Skeletal muscle satellite cell (primary cell): ENCODE data around the gene ZNF791.
A peak's percentile ranks its signal among the peaks of the same experiment; 100 is the strongest.
"Not testable (repeated sequence)": the region's sequence is repeated elsewhere in the genome, so short reads cannot be mapped to it uniquely, and the experiment has no call there.

Experiments
- H3K27me3 ChIP-seq: 2 replicates; pipeline ENCODE4 v1.7.0; 2013; ENCODE audit warnings: low read length; ENCODE audit not compliant: control insufficient read depth, insufficient read depth
- H3K36me3 ChIP-seq: 2 replicates; pipeline ENCODE4 v1.7.0; 2013; ENCODE audit warnings: mild to moderate bottlenecking, control low read depth, low read length; ENCODE audit not compliant: insufficient read depth
- H3K4me1 ChIP-seq: 2 replicates; pipeline ENCODE4 v1.7.0; 2013; ENCODE audit warnings: low read length; ENCODE audit not compliant: control insufficient read depth, insufficient read depth
- H3K4me2 ChIP-seq: 2 replicates; pipeline ENCODE4 v1.7.0; 2013; ENCODE audit warnings: mild to moderate bottlenecking, low read length
- H3K4me3 ChIP-seq: 2 replicates; pipeline ENCODE4 v1.7.0; 2013; ENCODE audit warnings: low read length
- H3K9ac ChIP-seq: 2 replicates; pipeline ENCODE4 v1.7.0; 2013; ENCODE audit warnings: mild to moderate bottlenecking, low read depth, low read length, moderate library complexity
- H3K9me3 ChIP-seq: replicated peaks from 2 replicates; pipeline ENCODE4 v1.7.0; 2013; ENCODE audit warnings: mild to moderate bottlenecking, control low read depth, low read length

The ZNF791 gene

GRCh38 chr19:12638611-12639182, 28.0 kb downstream of the ZNF791 start:
- no peak overlapping the region for H3K9ac ChIP-seq
- no peak overlapping the region for H3K4me2 ChIP-seq
- no peaks in the 10 kb centered on the region for H3K27me3 ChIP-seq
- no peaks in the 10 kb centered on the region for H3K36me3 ChIP-seq
- H3K4me1 ChIP-seq, result peaks cover 6% of the 10 kb centered on the region
- no peaks in the 10 kb centered on the region for H3K9me3 ChIP-seq
- no peak overlapping the region for H3K4me3 ChIP-seq

GRCh38 chr19:12639901-12640613, 29.3 kb downstream of the ZNF791 start:
- no peaks in the 10 kb centered on the region for H3K36me3 ChIP-seq
- H3K4me1 ChIP-seq, result peaks cover 6% of the 10 kb centered on the region
- H3K4me3 ChIP-seq, result peak overlapping the region; percentile 60
- H3K4me2 ChIP-seq, result peak overlapping the region; percentile 83
- no peaks in the 10 kb centered on the region for H3K9me3 ChIP-seq
- no peaks in the 10 kb centered on the region for H3K27me3 ChIP-seq
- peak overlapping the region; percentile 34 for H3K9ac ChIP-seq

- H3K4me3 ChIP-seq, result no peak overlapping the region
- no peaks in the 10 kb centered on the region for H3K36me3 ChIP-seq
These were observed 30.7 kb downstream of the ZNF791 start for GRCh38 chr19:12641456-12641855.

GRCh38 chr19:12642506-12642905, 31.8 kb downstream of the ZNF791 start:
- Histone ChIP-seq H3K27me3 (no peaks in the 10 kb centered on the region), H3K9me3 (no peaks in the 10 kb centered on the region), H3K4me3 (no peak overlapping the region), H3K4me2 (no peak overlapping the region), H3K4me1 (peaks cover 6% of the 10 kb centered on the region), H3K9ac (no peak overlapping the region), H3K36me3 (no peaks in the 10 kb centered on the region)

More at GRCh38 chr19:12641456-12641855, 30.7 kb downstream of the ZNF791 start:
- no peaks in the 10 kb centered on the region for H3K9me3 ChIP-seq
- H3K27me3 ChIP-seq, result no peaks in the 10 kb centered on the region
- H3K9ac ChIP-seq, result no peak overlapping the region
- no peak overlapping the region for H3K4me2 ChIP-seq
- peaks cover 6% of the 10 kb centered on the region for H3K4me1 ChIP-seq

- not testable (repeated sequence) for H3K27me3 ChIP-seq, H3K4me3 ChIP-seq, H3K9me3 ChIP-seq, H3K36me3 ChIP-seq, H3K4me2 ChIP-seq, H3K9ac ChIP-seq
- H3K4me1 ChIP-seq, result peaks cover 13% of the 10 kb centered on the region
These were observed 33.0 kb downstream of the ZNF791 start for GRCh38 chr19:12643716-12644115.

- Histone ChIP-seq H3K9me3 (no peaks in the 10 kb centered on the region), H3K27me3 (no peaks in the 10 kb centered on the region), H3K4me2 (no peak overlapping the region), H3K36me3 (no peaks in the 10 kb centered on the region), H3K4me3 (no peak overlapping the region), H3K4me1 (peaks cover 7% of the 10 kb centered on the region), H3K9ac (no peak overlapping the region)
These were observed 35.8 kb downstream of the ZNF791 start for GRCh38 chr19:12646551-12646950.

- Histone ChIP-seq H3K4me1 (peaks cover 7% of the 10 kb centered on the region), H3K4me3 (no peak overlapping the region), H3K4me2 (no peak overlapping the region), H3K9ac (no peak overlapping the region), H3K9me3 (no peaks in the 10 kb centered on the region), H3K27me3 (no peaks in the 10 kb centered on the region), H3K36me3 (no peaks in the 10 kb centered on the region)
These were observed 36.3 kb downstream of the ZNF791 start for GRCh38 chr19:12647047-12647446.

- H3K27me3 ChIP-seq, result no peaks in the 10 kb centered on the region
- no peaks in the 10 kb centered on the region for H3K9me3 ChIP-seq
- peak overlapping the region; percentile 35 for H3K4me2 ChIP-seq
- peak overlapping the region; percentile 16 for H3K4me3 ChIP-seq
- H3K9ac ChIP-seq, result no peak overlapping the region
- no peaks in the 10 kb centered on the region for H3K36me3 ChIP-seq
- H3K4me1 ChIP-seq, result peaks cover 7% of the 10 kb centered on the region
These were observed 36.9 kb downstream of the ZNF791 start for GRCh38 chr19:12647490-12648071.

- Histone ChIP-seq H3K4me1 (peaks cover 7% of the 10 kb centered on the region), H3K9me3 (no peaks in the 10 kb centered on the region), H3K27me3 (no peaks in the 10 kb centered on the region), H3K4me2 (peak overlapping the region; percentile 35), H3K9ac (no peak overlapping the region), H3K36me3 (no peaks in the 10 kb centered on the region), H3K4me3 (peak overlapping the region; percentile 16)
These were observed 37.4 kb downstream of the ZNF791 start for GRCh38 chr19:12648088-12648487.

- Histone ChIP-seq H3K4me1 (peaks cover 7% of the 10 kb centered on the region), H3K9ac (no peak overlapping the region), H3K9me3 (no peaks in the 10 kb centered on the region), H3K4me2 (no peak overlapping the region), H3K27me3 (no peaks in the 10 kb centered on the region), H3K36me3 (peaks cover 3% of the 10 kb centered on the region), H3K4me3 (no peak overlapping the region)
These were observed 39.2 kb downstream of the ZNF791 start for GRCh38 chr19:12649941-12650340.

- Histone ChIP-seq H3K9me3 (no peaks in the 10 kb centered on the region), H3K4me3 (no peak overlapping the region), H3K27me3 (no peaks in the 10 kb centered on the region), H3K36me3 (peaks cover 18% of the 10 kb centered on the region), H3K9ac (no peak overlapping the region), H3K4me1 (peaks cover 7% of the 10 kb centered on the region), H3K4me2 (no peak overlapping the region)
These were observed 41.5 kb downstream of the ZNF791 start for GRCh38 chr19:12652219-12652618.

- peaks cover 27% of the 10 kb centered on the region for H3K36me3 ChIP-seq
- no peaks in the 10 kb centered on the region for H3K9me3 ChIP-seq
These were observed 44.8 kb downstream of the ZNF791 start for GRCh38 chr19:12655546-12655945.

More at GRCh38 chr19:12655546-12655945, 44.8 kb downstream of the ZNF791 start:
- Histone ChIP-seq H3K4me3 (no peak overlapping the region), H3K4me2 (no peak overlapping the region), H3K27me3 (no peaks in the 10 kb centered on the region), H3K4me1 (no peaks in the 10 kb centered on the region), H3K9ac (no peak overlapping the region)
